Measurements from ENCODE around the gene FAM219A.

FAM219A gene

GRCh38 chr9:34400686-34401602 is 57.4 kb downstream of the FAM219A start:
- no peak for DNase-seq (ENCODE audit: low spot score)

GRCh38 chr9:34400275-34400674 is 58.1 kb downstream of the FAM219A start:
- DNase-seq (ENCODE audit: low spot score) = no peak

- DNase-seq (ENCODE audit: low spot score) = no peak
Observed at GRCh38 chr9:34399729-34400128, 58.6 kb downstream of the FAM219A start.

- no peak for DNase-seq (ENCODE audit: low spot score)
Observed at GRCh38 chr9:34398875-34399274, 59.5 kb downstream of the FAM219A start.

- no peak for DNase-seq (ENCODE audit: low spot score)
Observed at GRCh38 chr9:34396276-34397214, 61.8 kb downstream of the FAM219A start.

- no peak for DNase-seq (ENCODE audit: low spot score)
Observed at GRCh38 chr9:34392511-34392910, 65.9 kb downstream of the FAM219A start.

GRCh38 chr9:34387239-34387638 is 71.1 kb downstream of the FAM219A start:
- DNase-seq (ENCODE audit: low spot score) = no peak

- no peak for DNase-seq (ENCODE audit: low spot score)
Observed at GRCh38 chr9:34386656-34387055, 71.7 kb downstream of the FAM219A start.

- no peak for DNase-seq (ENCODE audit: low spot score)
Observed at GRCh38 chr9:34385561-34386230, 72.7 kb downstream of the FAM219A start.

- no peak for DNase-seq (ENCODE audit: low spot score)
Observed at GRCh38 chr9:34384368-34385165, 73.8 kb downstream of the FAM219A start.

- no peak for DNase-seq (ENCODE audit: low spot score)
Observed at GRCh38 chr9:34383904-34384303, 74.5 kb downstream of the FAM219A start.

- DNase-seq (ENCODE audit: low spot score) = no peak
Observed at GRCh38 chr9:34382879-34383278, 75.5 kb downstream of the FAM219A start.

- DNase-seq (ENCODE audit: low spot score) = no peak
Observed at GRCh38 chr9:34382054-34382453, 76.3 kb downstream of the FAM219A start.

- no peak for DNase-seq (ENCODE audit: low spot score)
Observed at GRCh38 chr9:34381323-34381722, 77.0 kb downstream of the FAM219A start.

GRCh38 chr9:34380511-34381315 is 77.7 kb downstream of the FAM219A start:
- peak; percentile 94 for DNase-seq (ENCODE audit: low spot score)

- no peak for DNase-seq (ENCODE audit: low spot score)
Observed at GRCh38 chr9:34380034-34380510, 78.3 kb downstream of the FAM219A start.

GRCh38 chr9:34379334-34380033 is 78.9 kb downstream of the FAM219A start:
- peak; percentile 90 for DNase-seq (ENCODE audit: low spot score)

GRCh38 chr9:34378376-34379060 is 79.9 kb downstream of the FAM219A start:
- DNase-seq (ENCODE audit: low spot score) = no peak

- DNase-seq (ENCODE audit: low spot score) = no peak
Observed at GRCh38 chr9:34377404-34377746, 81.0 kb downstream of the FAM219A start.
